IPS-18a (cell line): ENCODE results near the gene DIO3.

Experiments used
- H3K27ac ChIP-seq: one replicate; pipeline ENCODE4 v1.5.1; 2013; ENCODE audit warnings: low read length
- H3K27me3 ChIP-seq: one replicate; pipeline ENCODE4 v1.6.1; 2013; ENCODE audit warnings: mild to moderate bottlenecking, low read length; ENCODE audit not compliant: control insufficient read depth, insufficient read depth
- H3K36me3 ChIP-seq: one replicate; pipeline ENCODE4 v1.6.1; 2013; ENCODE audit warnings: low read depth, low read length; ENCODE audit not compliant: control insufficient read depth
- H3K4me1 ChIP-seq: one replicate; pipeline ENCODE4 v1.6.1; 2013; ENCODE audit warnings: low read depth, low read length; ENCODE audit not compliant: control insufficient read depth
- H3K4me3 ChIP-seq: one replicate; pipeline ENCODE4 v1.5.1; 2013; ENCODE audit warnings: low read length
- H3K9ac ChIP-seq: one replicate; pipeline ENCODE4 v1.6.1; 2013; ENCODE audit warnings: mild to moderate bottlenecking, low read length, moderate library complexity
- H3K9me3 ChIP-seq: one replicate; pipeline ENCODE4 v1.6.1; 2013; ENCODE audit warnings: low read depth, low read length; ENCODE audit not compliant: control insufficient read depth

DIO3 gene

DNA sequence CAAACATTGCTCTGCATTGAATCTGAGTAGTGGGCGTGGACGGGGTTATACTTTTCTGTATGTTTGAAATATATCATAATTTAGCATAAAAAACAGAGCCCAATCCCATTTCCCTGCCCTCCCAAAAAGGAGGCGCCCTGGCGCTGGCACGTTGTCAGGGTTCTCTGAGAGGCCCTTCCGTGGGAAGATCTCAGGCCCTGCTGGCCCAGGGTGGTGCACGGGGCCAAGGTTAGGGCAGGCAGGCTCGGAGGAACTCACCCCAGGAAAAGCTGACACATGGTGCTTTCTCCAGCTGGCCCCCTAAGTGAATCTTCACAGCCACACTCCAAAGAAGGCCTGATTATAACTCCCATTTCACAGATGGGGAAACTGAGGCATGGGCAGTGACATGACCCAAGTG, 17.2 kb downstream of the DIO3 start:
- Histone ChIP-seq H3K9me3 (no peaks in the 10 kb centered on the region), H3K4me3 (no peak overlapping the region), H3K4me1 (no peaks in the 10 kb centered on the region), H3K27me3 (no peaks in the 10 kb centered on the region), H3K9ac (no peak overlapping the region), H3K27ac (no peak overlapping the region), H3K36me3 (no peaks in the 10 kb centered on the region)

DNA sequence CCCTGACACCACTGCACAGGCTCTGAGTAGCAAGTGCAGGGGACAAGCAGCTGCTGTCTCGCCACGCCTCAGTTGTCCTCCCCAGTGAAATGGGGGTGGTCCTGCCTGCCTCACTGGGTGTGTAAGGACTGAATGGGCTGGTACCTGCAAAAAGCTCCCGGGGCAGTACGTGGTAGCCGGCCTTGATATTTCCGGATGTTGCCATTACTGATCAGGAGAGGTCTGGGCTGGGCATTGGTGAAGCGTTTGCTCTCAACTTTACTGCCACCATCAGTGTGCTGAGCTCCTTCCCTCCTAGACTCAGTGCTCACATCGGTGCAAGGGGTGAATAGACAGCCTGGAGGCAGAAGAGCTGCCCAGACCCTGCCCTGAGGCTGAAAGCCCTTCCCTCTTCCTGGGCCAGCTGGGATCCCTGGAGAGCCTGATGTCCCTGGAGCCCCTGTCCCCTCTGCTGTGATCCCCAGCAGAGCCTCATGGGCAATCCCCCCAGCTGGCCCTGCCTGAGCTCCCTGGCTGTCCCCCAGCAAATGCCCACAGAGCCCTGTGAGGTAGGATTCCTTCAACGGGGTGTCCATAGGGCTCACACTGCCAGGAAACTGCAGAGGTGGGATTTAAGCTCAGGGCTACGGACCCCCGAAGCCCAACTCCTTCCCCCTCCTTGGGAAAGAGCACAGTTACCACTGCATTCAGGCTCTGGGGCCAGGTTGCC, 18.2 kb downstream of the DIO3 start:
- no peak overlapping the region for H3K27ac ChIP-seq

DNA sequence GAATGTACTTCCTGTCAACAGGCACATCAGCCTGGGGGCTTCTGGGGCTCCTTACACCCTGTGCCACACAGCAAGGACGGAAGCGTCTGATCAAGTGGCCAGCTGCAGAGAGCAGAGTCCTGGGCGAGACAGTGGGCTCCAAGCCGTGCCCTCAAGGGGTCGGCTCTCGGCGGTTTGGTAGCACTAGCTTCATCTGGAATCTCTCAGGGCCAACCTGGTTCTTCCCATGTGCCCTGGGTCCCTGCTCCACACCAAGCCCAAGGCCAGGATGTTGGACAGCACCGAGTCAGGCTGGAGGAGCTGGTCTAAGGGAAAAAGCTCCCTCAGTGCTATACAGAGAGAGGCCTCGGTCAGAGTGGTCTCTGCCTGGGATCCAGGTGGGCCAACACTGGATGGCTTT, 20.5 kb downstream of the DIO3 start:
- Histone ChIP-seq H3K27me3 (no peaks in the 10 kb centered on the region), H3K9me3 (no peaks in the 10 kb centered on the region), H3K4me3 (no peak overlapping the region), H3K36me3 (no peaks in the 10 kb centered on the region), H3K4me1 (no peaks in the 10 kb centered on the region), H3K27ac (no peak overlapping the region), H3K9ac (no peak overlapping the region)

More for the DNA sequence above, 18.2 kb downstream of the DIO3 start:
- H3K9ac ChIP-seq = no peak overlapping the region
- H3K27me3 ChIP-seq = no peaks in the 10 kb centered on the region
- H3K4me1 ChIP-seq = no peaks in the 10 kb centered on the region
- H3K4me3 ChIP-seq = no peak overlapping the region
- no peaks in the 10 kb centered on the region for H3K9me3 ChIP-seq
- H3K36me3 ChIP-seq = no peaks in the 10 kb centered on the region

- H3K27me3 ChIP-seq = no peaks in the 10 kb centered on the region
- H3K27ac ChIP-seq = no peak overlapping the region
- no peak overlapping the region for H3K9ac ChIP-seq
- H3K4me3 ChIP-seq = no peak overlapping the region
- H3K4me1 ChIP-seq = no peaks in the 10 kb centered on the region
- H3K36me3 ChIP-seq = no peaks in the 10 kb centered on the region
- H3K9me3 ChIP-seq = no peaks in the 10 kb centered on the region
These were observed 21.0 kb downstream of the DIO3 start for GRCh38 chr14:101582294-101582693.

DNA sequence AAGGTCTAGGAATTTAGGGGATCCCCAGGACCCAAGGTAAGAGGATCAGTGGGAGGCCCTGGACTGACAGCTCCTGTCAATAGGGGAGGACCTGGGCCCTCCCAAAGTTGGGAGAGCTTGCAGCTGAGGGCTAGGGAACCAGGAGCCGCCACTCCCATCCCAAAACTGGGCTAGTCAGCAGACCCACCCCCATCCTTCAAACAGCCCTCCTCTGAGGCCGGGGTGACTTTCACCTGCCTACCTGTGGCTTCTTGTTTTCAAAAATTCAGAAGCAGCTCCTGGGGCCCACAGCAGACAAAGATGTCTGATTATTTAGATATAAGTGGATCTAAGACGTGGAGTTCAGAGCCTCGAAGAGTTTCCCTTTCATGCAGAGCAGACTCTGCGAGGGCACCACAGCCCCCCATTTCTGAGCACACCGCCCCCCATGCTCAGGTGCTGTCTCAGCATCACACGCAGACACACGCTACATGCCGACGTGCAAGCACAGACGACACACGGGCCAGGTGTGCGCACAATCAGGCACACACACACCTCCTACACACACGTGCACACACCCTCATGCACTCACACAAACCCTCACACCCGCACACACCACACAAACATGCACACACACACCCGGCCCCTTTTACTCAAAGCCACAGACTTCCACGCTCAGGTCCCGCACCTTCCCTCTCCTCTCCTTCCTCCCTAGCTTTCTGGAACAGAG, 21.9 kb downstream of the DIO3 start:
- H3K9me3 ChIP-seq = no peaks in the 10 kb centered on the region
- H3K36me3 ChIP-seq = no peaks in the 10 kb centered on the region
- no peak overlapping the region for H3K27ac ChIP-seq
- H3K27me3 ChIP-seq = no peaks in the 10 kb centered on the region
- no peak overlapping the region for H3K4me3 ChIP-seq
- H3K4me1 ChIP-seq = no peaks in the 10 kb centered on the region
- no peak overlapping the region for H3K9ac ChIP-seq

- Histone ChIP-seq H3K36me3 (no peaks in the 10 kb centered on the region), H3K9ac (no peak overlapping the region), H3K27me3 (no peaks in the 10 kb centered on the region), H3K9me3 (no peaks in the 10 kb centered on the region), H3K27ac (no peak overlapping the region), H3K4me1 (no peaks in the 10 kb centered on the region), H3K4me3 (no peak overlapping the region)
These were observed 22.4 kb downstream of the DIO3 start for GRCh38 chr14:101583715-101584054.

DNA sequence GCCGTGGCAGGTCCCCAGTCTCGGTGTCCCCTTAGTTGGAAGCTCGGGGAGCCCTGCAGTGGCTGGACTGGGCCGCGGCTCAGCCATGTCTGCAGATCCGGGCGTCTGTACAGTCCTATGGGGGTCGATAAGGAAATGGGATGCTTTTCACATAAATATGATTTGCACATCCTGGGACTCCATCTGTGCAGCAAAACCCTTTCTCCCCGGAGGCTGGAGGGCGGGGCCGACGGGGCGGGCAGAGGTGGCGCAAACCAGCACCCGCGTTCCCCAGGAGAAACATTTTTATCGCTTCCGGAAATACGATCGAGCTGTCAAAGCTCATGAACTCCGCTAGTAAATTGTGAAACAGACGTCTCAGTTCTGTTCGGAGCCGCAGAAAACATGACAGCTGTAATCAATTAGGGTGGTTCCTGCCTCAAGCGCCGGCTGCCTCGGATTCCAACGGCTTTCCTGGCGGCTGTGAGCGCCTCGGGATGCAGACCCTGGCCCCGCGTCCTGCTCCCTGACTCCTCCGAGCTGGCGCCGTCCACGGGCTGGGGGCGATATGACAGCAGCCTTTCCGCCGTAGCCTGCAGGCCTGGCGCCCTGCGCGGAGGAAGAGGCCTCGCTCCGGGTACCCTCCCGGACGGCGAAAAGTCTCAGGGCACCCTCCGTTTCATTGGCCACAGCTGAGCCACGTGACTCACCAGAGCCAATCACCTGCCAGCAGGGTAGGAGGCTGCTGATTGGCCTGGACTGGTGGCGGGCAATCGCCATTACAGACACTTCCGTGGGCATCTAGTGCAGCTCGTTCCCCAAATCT, 23.0 kb downstream of the DIO3 start:
- H3K4me3 ChIP-seq = no peak overlapping the region
- no peaks in the 10 kb centered on the region for H3K27me3 ChIP-seq
- no peaks in the 10 kb centered on the region for H3K9me3 ChIP-seq
- H3K36me3 ChIP-seq = no peaks in the 10 kb centered on the region
- H3K4me1 ChIP-seq = no peaks in the 10 kb centered on the region
- no peak overlapping the region for H3K9ac ChIP-seq
- no peak overlapping the region for H3K27ac ChIP-seq

DNA sequence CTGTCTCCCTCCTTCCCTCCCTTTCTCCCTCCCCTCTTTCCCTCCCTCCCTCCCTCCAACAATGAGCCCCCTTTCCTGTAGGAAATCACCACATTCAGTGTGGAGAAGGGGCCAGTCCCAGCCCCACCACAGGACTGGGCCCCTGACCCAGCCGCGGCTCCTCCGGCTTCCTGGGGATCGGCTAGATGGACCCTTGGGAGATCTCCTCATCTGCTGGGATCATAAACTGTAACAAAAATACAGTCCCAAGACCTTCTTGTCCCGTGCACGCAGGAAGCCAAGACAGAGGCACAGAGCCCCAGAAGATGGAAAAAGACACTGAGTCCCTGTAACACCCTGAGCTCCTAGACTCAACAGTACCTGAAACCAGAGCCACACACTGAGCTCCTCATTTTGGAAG, 23.9 kb downstream of the DIO3 start:
- Histone ChIP-seq H3K4me1 (no peaks in the 10 kb centered on the region), H3K4me3 (no peak overlapping the region), H3K36me3 (no peaks in the 10 kb centered on the region), H3K27ac (no peak overlapping the region), H3K9ac (no peak overlapping the region), H3K9me3 (no peaks in the 10 kb centered on the region), H3K27me3 (no peaks in the 10 kb centered on the region)

DNA sequence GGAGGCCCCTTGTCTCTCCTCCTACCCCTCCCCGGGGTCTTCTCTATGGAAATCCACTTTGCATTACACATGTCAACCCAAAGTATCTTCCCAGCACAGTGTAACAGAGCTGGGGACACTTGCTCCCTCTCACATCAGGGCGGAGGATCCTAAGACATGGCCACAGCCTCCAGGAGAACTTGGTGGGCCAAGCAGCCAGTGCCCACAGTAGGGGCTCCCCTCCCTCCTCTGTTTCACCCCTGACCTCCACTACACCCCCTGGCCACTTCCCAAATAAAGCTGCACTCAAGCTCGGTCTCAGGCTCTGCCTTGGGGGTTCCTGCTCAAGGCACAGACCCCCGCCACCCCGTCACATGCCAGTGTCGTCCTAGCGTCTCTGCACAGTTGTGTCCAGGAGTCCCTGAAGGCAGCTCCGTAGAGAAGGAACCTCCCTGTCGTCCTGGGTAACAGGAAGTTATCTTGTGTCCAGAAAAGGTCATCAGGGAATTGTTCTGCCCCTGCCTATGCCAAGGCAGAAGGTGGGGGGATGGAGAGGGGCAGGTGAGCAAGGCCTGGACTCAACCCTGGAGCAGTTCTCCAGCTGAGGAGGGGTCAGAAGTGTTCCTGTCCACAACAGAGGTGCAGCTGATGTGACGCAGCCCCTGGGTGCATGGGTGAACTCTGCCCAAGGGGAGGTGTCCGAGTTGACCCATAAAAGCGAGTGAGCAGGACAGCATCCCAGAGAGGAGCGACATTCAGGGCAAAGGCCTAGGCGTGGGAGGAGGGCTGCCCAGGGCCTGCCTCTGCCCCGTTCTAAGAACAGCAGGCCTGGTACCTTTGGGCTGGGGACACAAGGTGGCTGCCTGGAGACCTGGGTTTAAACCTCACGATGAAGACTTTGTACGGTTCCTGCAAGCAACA, 25.5 kb downstream of the DIO3 start:
- no peak overlapping the region for H3K27ac ChIP-seq
- H3K9ac ChIP-seq = no peak overlapping the region
- no peak overlapping the region for H3K4me3 ChIP-seq
- no peaks in the 10 kb centered on the region for H3K36me3 ChIP-seq
- no peaks in the 10 kb centered on the region for H3K27me3 ChIP-seq
- no peaks in the 10 kb centered on the region for H3K9me3 ChIP-seq
- H3K4me1 ChIP-seq = no peaks in the 10 kb centered on the region

GRCh38 chr14:101587441-101587911, 26.2 kb downstream of the DIO3 start:
- no peaks in the 10 kb centered on the region for H3K4me1 ChIP-seq

More at GRCh38 chr14:101587441-101587911, 26.2 kb downstream of the DIO3 start:
- Histone ChIP-seq H3K36me3 (no peaks in the 10 kb centered on the region), H3K27ac (no peak overlapping the region), H3K9ac (no peak overlapping the region), H3K27me3 (no peaks in the 10 kb centered on the region), H3K4me3 (no peak overlapping the region), H3K9me3 (no peaks in the 10 kb centered on the region)
